NCI-H1417 (cell line): ENCODE results near the gene ATP5PD.
"Not testable (repeated sequence)": the region's sequence is repeated elsewhere in the genome, so short reads cannot be mapped to it uniquely, and the experiment has no call there.

Experiments used
- DNase-seq, 3 experiments: peaks; one replicate each; lab custom pipeline; 2025; lab: John Stamatoyannopoulos, UW

ATP5PD gene

GRCh38 chr17:75020331-75021110 is 26.2 kb downstream of the ATP5PD start:
- no peak for DNase-seq

GRCh38 chr17:75019710-75020109 is 27.1 kb downstream of the ATP5PD start:
- DNase-seq: no peak

- no peak for DNase-seq
Measured at GRCh38 chr17:75019146-75019545, 27.6 kb downstream of the ATP5PD start.

- no peak for DNase-seq
Measured at GRCh38 chr17:75013092-75013559, 33.6 kb downstream of the ATP5PD start.

- DNase-seq: peak; percentile 77 to 88 (median 86)
Measured at GRCh38 chr17:75012346-75013091, 34.2 kb downstream of the ATP5PD start, which contains the start of gene MRPL58. MRPL58 (plus strand) TSS chr17:75012670; CDS start chr17:75012687, 17 bp downstream.

- DNase-seq: no peak
Measured at GRCh38 chr17:75012096-75012345, 34.7 kb downstream of the ATP5PD start.

- peak in 2 of 3 experiments; percentile 51 to 60 for DNase-seq
Measured at GRCh38 chr17:75011401-75012095, 35.2 kb downstream of the ATP5PD start.

- DNase-seq: peak in 2 of 3 experiments; percentile 46 to 66
Measured at GRCh38 chr17:75010683-75011400, 35.9 kb downstream of the ATP5PD start.

- peak in 1 of 3 experiments; percentile 3 for DNase-seq
Measured at GRCh38 chr17:75009139-75009724, 37.5 kb downstream of the ATP5PD start.

- peak in 2 of 3 experiments; percentile 42 to 65 for DNase-seq
Measured at GRCh38 chr17:75008373-75008772, 38.4 kb downstream of the ATP5PD start.

- DNase-seq: peak in 1 of 3 experiments; percentile 9
Measured at GRCh38 chr17:75006653-75007052, 40.1 kb downstream of the ATP5PD start.

GRCh38 chr17:75006084-75006483 is 40.7 kb downstream of the ATP5PD start:
- not testable (repeated sequence) for DNase-seq

- no peak for DNase-seq
Measured at GRCh38 chr17:75005291-75005690, 41.5 kb downstream of the ATP5PD start.

- no peak for DNase-seq
Measured at GRCh38 chr17:75004371-75004770, 42.4 kb downstream of the ATP5PD start.

GRCh38 chr17:75003957-75004355 is 42.8 kb downstream of the ATP5PD start:
- no peak for DNase-seq

GRCh38 chr17:75003070-75003956 is 43.5 kb downstream of the ATP5PD start:
- DNase-seq: no peak

- no peak for DNase-seq
Measured at GRCh38 chr17:75001915-75002843, 44.6 kb downstream of the ATP5PD start.

- no peak for DNase-seq
Measured at GRCh38 chr17:74999523-74999922, 47.2 kb downstream of the ATP5PD start.

GRCh38 chr17:74998783-74999182 is 48.0 kb downstream of the ATP5PD start:
- no peak for DNase-seq
